Activated CD8-positive, alpha-beta memory T cell treated with anti-CD3 and anti-CD28 coated beads, Interleukin-2, amount 50 U/mL, for 1 hour (primary cell): Measurements from ENCODE around the gene RTEL1.

Experiments
- DNase-seq: peaks from one replicate; pipeline ENCODE4 v3.0.0-alpha.2; 2020; ENCODE audit errors: extremely low read depth

The RTEL1 gene

GRCh38 chr20:63687419-63688178 is 29.5 kb downstream of the RTEL1 start:
- no peak for DNase-seq

- DNase-seq = no peak
Observed at GRCh38 chr20:63688228-63689045, 30.3 kb downstream of the RTEL1 start.

- DNase-seq = no peak
Observed at GRCh38 chr20:63689046-63690002, 31.2 kb downstream of the RTEL1 start.

GRCh38 chr20:63690003-63690897 is 32.1 kb downstream of the RTEL1 start:
- no peak for DNase-seq

DNA sequence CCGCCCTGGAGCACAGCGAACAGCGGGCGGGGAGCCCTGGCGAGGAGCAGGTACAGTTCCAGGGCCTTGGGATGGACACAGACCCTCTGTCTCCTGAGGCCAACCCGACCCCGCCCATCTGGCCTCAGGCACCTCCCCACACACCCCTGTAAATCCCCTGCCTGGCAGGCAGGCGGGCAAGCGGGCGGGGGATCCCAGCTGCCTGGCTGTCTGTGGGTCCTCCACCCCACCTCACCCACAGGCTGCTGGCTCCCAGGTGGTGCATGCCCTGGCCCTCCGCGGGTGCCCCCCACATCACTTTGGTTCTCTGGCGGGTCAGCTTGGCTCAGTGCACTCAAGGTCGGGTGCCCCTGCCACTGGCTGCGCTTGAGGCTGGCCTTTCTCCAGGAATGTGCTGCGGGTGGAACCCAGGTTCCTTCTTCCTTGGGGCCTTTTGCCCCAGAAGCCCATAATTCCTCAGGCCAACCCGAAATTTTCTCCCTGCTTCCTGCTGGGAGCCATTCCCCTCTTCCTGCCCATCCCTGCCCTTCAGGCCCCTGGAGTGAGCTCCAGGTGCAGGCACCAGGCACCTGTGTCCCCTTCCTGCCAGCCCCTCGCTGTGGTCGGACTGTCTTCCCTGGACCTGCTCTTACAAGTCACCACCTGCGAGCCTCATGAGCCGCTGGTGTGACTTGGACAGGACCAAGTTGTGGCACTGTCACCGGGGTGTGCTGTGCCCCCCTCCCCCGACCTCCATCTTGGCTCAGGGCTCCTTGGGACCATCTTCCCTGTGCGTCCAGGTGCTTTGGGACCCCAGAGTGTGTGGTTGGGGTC is 33.0 kb downstream of the RTEL1 start:
- no peak for DNase-seq

DNA sequence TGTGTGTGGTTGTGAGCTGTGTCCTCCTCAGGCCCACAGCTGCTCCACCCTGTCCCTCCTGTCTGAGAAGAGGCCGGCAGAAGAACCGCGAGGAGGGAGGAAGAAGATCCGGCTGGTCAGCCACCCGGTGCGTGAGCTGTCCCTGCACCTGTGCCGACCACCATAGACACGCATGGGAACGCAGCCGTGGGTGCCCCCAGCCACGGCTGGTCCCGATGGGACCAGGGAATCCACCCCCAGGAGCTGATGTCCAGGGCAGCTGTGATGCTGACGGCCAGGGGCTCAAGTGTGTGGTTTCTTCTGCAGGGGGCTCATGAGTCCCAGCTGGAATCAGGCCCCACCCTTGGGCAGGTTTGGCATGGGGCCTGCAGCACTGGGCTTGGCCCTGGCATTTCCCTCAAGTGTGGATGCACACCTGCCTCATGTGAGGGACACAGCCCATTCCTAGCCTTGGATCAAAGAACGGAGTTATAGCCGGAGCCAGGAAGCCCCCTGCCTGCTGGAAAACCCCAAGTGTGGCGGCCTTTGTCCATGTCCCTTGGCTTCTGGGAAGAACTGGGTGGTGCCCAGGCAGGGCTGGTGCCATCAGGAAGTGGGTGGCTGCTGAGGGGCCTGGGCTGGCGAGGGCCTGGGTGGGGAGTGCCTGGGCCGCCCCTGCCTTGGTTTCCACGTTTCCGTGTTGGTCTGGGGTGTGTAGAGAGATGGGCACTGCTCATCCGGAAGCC is 33.8 kb downstream of the RTEL1 start:
- DNase-seq = no peak

DNA sequence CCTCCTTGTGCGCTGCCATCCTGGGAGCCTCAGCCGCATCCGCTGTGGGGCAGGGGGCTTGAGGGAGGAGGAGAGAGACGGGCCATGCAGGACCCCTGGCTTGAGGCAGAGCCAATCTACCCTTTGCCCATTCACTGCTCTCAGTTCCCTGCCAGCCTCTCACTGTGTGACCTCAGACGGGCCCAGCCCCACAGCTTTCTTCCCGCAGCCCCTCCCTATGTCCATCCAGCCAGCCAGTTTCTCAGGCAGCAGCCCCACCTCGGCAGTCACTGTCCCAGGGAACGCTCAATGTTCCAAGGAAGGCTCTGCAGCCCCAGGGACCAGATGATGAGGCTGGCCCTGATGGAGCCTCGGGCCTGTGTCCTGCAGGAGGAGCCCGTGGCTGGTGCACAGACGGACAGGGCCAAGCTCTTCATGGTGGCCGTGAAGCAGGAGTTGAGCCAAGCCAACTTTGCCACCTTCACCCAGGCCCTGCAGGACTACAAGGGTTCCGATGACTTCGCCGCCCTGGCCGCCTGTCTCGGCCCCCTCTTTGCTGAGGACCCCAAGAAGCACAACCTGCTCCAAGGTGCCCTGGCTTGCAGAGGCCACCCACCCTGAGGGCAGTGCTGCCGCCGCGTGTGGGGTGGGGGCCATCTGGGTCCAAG is 34.4 kb downstream of the RTEL1 start:
- no peak for DNase-seq

DNA sequence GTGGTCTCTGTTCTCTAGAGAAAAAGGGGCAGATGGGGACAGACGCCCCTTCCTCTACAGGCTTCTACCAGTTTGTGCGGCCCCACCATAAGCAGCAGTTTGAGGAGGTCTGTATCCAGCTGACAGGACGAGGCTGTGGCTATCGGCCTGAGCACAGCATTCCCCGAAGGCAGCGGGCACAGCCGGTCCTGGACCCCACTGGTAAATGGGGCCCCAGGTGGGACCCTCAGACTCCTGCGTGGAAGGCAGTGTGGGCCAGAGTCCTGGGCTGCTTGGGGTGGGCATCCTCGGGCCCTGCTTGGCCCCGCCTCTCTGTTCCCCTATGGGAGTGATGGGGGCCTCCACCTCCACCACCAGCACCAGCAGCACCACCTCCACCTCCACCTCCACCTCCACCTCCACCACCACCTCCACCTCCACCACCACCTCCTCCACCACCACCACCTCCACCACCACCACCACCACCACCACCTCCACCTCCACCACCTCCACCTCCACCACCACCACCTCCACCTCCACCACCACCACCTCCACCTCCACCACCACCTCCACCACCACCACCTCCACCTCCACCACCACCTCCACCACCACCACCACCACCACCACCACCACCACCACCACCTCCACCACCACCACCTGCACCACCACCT is 35.1 kb downstream of the RTEL1 start:
- DNase-seq = no peak

- no peak for DNase-seq
Observed at GRCh38 chr20:63693733-63694583, 35.8 kb downstream of the RTEL1 start.

GRCh38 chr20:63694584-63695423 is 36.7 kb downstream of the RTEL1 start:
- no peak for DNase-seq

- no peak for DNase-seq
Observed at GRCh38 chr20:63695424-63696305, 37.6 kb downstream of the RTEL1 start.

DNA sequence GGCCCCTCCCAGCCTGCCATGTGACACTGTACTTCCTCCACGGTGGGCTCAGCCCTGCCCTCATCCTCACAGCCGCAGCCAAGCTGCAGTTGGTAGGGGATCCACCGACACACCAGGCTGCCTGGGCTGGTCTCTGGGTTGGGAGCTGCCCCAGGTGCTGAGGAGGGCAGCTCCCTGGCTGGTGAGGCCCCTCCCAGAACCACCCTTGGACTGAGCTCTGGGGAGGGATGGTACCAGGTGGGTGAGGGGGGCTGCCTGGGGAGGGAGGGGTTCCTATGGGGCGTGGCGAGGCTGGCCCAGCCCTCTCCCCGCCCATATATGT is 38.2 kb downstream of the RTEL1 start:
- DNase-seq = no peak

GRCh38 chr20:63696628-63697356 is 38.7 kb downstream of the RTEL1 start, which contains the start of gene TNFRSF6B:
TNFRSF6B (plus strand) TSS chr20:63696652; CDS start chr20:63696768, 116 bp downstream.
- DNase-seq = no peak

- DNase-seq = no peak
Observed at GRCh38 chr20:63697357-63697867, 39.3 kb downstream of the RTEL1 start.
